ENCODE data around the gene DNMBP.
"Not testable (repeated sequence)": the region's sequence is repeated elsewhere in the genome, so short reads cannot be mapped to it uniquely, and the experiment has no call there.

Gene DNMBP

GRCh38 chr10:100014071-100014762 is 4.5 kb upstream of the DNMBP start:
- DNase-seq (ENCODE audit: low spot score), result no peak

- DNase-seq (ENCODE audit: low spot score), result no peak
Measured at GRCh38 chr10:100013621-100014020, 3.9 kb upstream of the DNMBP start.

DNA sequence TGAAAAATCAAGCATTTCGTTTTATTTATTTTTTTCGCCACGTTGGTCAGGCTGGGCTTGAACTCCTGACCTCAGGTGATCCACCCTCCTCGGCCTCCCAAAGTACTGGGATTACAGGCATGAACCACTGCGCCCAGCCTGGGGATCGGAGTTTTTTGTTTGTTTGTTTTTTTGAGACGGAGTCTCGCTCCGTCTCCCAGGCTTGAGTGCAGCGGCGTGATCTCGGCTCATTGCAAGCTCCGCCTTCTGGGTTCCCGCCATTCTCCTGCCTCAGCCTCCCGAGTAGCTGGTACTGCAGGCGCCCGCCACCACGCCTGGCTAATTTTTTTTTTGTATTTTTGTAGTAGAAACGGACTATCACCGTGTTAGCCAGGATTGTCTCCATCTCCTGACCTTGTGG is 2.2 kb upstream of the DNMBP start:
- not testable (repeated sequence) for DNase-seq (ENCODE audit: low spot score)

DNA sequence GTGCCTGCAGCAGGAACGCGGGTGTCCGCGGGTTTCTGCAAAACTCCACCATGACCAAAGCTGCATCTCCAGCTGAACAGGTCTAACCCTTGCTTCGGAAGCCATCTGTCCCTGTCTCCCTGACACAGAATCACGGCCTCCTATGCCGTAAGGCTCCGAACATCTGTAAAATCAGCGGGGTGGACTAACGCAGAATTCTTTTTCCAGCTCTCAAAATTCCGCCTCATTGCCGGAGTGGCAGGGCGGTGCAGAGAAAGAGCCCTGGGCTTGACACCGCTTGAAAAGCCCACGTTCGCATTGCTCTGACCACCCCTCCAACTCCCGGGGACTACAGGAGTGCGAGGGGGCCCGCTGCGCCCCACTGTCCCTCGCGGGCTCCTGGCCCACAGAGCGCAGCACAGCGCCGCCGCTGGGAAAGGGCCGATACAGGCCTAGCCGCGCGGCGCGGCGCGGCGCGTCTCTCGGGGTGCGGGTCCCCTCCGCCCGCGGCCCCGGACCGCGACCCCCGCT is 409 bp downstream of the DNMBP start:
- no peak for DNase-seq (ENCODE audit: low spot score)

DNA sequence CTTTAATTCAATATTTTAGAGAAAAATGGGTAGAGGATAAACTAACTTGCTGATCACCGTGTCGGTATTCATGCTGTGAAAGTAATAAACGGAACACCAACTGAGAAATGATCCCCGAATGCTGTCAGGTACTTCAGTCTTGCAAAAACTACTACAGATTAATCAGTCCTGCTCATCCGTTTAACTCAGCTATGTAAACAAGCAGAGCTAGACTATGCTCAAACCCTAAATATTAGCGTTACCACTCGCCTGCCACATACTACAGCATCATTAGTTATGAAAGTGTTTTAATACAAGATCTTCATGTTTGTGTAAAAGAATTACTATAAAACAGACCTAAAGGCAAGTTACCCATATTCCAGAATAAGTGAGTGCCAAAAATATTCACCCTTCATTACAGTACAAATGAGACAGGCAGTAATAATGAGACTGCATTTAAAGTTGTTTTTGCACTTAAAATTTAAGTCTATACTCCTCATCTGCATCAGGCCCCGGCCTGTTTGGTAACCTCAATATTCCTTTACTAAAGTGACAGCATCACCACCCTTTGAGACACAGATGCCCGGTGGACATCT is 952 bp downstream of the DNMBP start:
- DNase-seq (ENCODE audit: low spot score), result no peak

DNA sequence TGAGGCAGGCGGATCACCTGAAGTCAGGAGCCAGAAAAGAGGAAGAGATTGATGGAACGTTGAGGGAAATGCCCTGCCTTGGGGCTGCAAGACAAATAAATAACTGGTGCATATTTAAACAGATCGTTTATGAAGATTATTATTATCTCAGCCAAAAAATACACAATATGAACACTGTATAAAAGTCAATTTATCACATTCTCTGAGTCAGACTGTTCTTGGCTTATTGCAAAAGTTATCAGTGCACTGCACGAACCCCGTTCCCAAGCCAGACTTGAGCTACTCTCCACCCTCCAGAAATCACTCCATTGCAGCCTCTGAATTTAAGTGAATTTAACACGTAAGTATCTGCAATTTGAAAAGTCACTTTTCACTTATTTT is 1.6 kb downstream of the DNMBP start:
- no peak for DNase-seq (ENCODE audit: low spot score)

GRCh38 chr10:100007231-100008141 is 2.3 kb downstream of the DNMBP start:
- DNase-seq (ENCODE audit: low spot score), result no peak

GRCh38 chr10:100006243-100006886 is 3.4 kb downstream of the DNMBP start:
- peak; percentile 14 for DNase-seq (ENCODE audit: low spot score)

DNA sequence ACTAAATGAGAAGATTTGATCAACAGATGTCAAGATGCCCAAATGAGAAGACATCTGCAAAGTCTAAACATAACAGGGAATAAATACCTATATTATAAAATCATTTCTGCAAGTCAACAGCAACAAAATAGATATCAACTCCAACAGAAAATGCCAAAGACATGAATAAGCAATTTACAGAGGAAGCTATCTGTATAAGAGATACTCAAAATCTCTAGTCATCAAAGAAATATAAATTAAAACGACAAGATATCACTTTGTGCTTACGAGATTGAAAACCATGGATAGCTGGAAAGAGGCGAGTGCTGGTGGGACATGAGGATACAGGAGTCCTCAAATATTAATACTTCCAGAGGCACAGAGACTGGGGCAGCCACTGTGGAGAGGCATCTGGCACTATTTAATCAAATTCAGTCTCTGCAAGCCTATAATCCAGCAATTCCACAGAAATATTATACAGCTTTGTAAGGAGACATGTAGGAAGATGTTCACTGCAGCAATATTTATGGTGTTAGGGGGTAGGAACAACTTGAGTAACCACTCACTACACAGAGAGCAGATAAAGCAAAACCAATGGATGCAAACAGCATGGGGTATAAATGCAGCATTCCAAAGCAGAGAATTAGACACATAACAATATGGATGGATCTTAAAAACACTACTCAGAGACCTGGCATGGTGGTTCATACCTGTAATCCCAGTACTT is 4.8 kb downstream of the DNMBP start:
- DNase-seq (ENCODE audit: low spot score), result no peak

DNA sequence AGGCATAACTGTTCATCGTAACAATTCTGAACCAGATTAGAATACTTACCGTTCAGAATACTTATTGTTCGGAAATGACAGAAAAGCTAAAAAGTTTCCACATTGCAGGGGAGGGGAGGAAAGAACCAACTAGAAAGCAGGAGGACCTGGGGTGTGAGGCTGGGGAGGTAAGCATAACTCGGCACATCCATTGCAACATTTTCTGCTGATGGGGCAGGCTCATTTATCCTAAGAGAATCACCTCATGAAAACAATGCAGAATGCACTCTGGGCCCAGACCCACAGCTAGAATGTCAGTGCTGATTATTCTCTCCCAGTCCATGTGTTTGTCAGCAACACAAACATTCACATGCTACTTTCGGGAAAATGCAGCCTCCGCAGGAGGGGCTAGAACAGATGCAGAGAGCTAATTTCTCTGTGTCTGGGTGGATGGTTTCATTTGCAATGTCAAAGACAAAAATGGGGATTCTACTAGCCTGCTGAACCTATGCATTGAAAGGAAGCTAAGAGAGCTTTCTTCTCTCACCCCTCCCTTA is 9.6 kb downstream of the DNMBP start:
- DNase-seq (ENCODE audit: low spot score), result no peak

DNA sequence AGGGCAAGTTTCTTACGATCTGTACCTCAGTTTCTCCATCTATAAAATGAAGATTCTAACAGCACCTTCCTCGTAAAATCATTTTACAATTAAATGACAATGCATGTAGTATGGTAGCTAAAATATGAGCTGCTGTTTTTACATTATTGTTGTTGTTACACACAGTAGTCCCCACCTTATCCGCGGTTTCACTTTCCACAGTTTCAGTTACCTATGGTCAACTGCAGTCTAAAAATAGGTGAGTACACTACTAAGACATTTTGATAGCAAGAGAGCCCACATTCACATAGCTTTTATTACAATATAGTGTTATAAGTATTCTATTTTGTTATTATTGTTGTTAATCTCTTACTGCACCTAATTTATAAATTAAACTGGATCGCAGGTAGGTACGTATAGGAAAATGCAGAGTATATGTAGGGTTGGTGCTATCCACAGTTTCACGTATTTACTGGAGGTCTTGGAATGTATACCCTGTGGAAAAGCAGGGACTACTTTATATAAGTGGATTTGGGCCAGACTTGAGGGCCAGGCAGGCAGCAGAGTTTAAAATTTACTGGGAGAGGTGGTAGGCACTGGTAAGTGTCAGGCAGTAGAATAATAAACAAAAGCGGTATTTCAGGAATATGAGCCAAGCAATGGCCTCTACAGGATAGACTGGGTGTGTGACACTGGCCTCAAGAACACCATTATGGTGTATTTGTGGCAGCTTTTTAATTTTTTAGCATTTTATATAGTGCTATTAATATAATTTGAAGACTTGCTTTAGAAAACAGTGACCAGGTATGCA is 10.2 kb downstream of the DNMBP start:
- DNase-seq (ENCODE audit: low spot score), result no peak

DNA sequence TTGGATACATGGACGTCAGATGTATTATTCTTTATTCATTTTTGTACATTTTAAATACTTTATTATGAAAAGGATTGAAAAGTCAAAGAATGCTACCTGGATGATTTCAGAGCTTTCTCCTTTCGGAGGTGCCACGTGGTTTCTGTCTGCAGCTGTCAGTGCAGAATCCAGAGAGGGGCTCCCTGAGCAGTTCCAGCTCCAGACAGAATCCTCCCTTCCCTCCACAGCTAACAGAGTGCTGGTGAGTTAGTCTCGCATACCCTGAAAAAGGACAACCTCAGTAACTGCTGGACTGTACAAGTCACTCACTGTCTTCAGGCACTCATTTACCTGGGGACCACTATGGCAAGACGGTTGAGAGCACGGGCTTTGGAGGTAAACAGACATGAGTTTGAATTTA is 10.9 kb downstream of the DNMBP start:
- DNase-seq (ENCODE audit: low spot score), result no peak

- DNase-seq (ENCODE audit: low spot score), result no peak
Measured at GRCh38 chr10:99996671-99997648, 12.8 kb downstream of the DNMBP start.

- no peak for DNase-seq (ENCODE audit: low spot score)
Measured at GRCh38 chr10:99995713-99996112, 14.0 kb downstream of the DNMBP start.

DNA sequence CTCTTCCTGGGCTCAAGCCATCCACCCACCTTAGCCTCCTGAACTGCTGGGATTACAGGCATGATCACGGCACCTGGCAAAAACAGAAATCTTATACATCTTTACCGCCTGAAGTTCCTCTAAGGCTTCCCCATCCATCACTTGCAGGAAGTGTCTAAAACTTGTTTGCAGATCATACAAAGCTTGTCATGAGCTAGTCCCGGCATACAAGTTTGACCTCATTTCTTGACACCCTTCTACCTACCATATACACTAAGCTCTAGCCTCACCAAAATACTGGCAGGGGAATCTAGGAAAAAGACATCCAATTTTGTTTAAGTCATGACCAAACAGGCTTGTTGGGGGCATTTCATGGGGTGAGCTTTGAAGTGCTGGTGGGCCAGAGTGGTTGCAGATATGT is 14.5 kb downstream of the DNMBP start:
- no peak for DNase-seq (ENCODE audit: low spot score)

DNA sequence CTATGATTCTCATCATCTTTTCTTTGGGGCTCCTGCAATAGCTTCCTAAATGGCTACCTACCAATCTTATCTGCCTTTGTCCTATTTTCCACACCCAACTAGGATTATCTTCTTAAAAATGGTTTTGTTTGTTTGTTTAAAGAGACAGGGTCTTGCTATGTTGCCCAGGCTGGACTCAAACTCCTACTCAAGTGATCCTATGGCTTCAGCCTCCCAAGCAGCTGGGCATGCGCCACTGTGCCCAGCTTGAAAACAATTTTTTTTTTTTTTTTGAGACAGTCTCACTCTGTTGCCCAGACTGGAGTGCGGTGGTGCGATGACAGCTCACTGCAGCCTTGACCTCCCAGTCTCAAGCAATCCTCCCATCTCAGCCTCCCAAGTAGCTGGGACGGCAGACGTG is 14.9 kb downstream of the DNMBP start:
- no peak for DNase-seq (ENCODE audit: low spot score)

DNA sequence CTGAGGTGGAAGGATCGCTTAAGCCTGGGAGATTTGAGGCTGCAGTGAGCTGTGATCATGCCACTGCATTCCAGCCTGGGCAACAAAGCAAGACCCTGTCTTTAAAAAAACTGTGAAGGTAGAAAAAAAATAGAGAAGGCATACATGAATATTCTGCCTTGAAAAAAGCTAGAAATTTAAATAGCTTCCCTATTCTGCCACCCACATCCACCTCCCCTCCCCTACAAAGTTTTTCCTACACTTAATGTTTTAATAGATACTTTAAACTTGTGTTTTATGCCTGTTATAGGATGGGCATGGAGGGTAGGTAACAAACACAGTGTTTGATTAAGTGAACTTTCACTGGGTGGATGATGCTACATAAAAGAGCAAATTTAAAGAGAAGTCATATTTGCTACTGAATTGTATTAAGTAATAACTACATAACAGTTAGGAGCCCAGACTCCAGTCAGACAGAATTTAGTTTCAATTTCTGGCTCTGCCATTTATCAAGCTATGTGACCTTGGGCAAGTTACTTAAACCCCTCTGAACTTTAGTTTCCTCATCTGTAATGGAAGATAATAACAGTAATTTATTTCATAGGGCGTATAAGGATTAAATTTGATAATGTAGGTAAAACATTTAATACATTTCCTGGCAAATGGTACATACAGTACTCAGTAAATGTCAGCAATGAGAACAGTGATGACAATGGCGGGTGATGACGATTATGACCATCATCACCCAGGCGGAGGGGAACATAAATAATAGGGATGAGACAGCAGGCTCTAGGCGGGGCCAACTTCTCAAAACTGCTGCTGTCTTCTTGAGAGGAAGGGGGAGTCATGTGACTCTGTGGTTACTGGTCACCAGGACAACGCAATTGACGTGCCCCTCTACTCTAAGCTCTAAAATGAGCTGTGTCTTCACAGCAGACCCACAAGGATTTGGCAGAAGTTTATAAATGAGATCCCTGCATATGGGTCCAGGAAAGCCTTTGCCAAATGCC is 15.8 kb downstream of the DNMBP start:
- peak; percentile 43 for DNase-seq (ENCODE audit: low spot score)

DNA sequence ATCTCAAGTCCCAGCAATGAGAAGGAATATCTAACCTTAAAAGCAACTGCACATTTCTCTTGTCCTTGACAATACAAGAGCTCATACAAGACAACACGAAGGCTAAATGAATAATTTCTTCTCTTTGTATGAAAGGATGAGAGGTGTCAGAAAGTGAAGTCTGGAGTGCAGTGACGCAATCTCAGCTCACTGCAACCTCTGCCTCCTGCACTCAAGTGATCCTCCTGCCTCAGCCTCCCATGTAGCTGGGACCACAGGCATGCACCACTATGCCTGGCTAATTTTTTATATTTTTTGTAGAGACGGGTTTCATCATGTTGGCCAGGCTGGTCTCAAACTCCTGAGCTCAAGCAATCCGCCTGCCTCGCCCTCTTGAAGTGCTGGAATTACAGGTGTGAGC is 24.1 kb downstream of the DNMBP start:
- DNase-seq (ENCODE audit: low spot score), result not testable (repeated sequence)
